NCI-H526 treated with DMSO at 0.1 percent for 48 hours (cell line): ENCODE data around the gene KLHL22.
"Not testable (repeated sequence)": the region's sequence is repeated elsewhere in the genome, so short reads cannot be mapped to it uniquely, and the experiment has no call there.

Source experiments
- DNase-seq: peaks from one replicate; lab custom pipeline; 2025; lab: John Stamatoyannopoulos, UW

KLHL22 gene

DNA sequence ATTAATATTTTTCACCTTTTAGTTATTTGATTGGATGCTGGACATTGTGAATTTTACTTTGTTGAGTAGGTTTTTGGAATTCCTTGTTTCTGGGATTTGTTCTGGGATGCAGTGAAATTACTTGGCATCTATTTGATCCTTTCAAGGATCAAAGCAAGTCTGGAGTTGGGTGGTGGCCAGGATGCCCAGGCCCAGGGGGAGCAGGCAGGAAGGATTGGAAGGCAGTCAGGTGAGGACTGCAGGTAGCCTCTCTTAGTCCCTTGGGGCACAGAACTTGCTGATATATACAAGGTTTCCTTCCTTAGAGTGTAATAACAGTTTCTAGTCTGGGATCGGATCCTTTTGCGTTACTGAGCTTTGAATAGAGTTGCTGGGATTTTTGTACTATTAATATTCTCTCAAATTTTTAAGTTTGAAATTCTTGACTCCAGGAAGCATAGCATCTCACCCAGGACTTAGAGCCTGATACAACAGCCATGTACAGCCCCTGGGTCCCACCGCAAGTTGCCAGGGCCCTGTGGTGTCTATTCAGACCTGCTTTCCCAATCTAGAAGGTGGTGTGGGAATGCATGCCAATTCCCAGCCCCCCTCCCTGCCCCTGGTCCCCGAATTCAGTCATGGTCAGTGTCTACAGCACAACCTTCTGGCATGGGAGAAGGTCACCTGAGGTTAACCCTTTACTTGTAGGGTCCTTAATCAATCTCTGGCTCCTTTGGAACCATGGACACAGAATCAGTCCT lies 95.6 kb downstream of the KLHL22 start:
- DNase-seq, result no peak

DNA sequence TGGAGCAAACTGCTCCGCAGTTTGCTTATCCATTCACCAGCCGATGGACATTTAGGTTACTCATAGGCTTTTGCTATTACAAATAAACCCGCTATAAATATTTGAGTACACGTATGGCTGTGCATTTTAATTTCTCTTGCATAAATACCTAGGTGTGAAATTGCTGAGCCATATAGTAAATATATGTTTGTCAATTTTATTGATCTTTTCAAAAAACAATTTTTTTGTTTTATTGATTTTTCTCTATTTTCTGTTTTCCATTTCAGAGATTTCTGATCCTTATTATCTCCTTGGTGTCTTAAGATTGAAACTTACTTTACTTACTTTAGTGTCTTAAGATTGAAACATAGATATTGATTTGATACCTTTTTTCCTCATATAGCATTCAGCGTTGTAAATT lies 97.2 kb downstream of the KLHL22 start:
- no peak for DNase-seq

DNA sequence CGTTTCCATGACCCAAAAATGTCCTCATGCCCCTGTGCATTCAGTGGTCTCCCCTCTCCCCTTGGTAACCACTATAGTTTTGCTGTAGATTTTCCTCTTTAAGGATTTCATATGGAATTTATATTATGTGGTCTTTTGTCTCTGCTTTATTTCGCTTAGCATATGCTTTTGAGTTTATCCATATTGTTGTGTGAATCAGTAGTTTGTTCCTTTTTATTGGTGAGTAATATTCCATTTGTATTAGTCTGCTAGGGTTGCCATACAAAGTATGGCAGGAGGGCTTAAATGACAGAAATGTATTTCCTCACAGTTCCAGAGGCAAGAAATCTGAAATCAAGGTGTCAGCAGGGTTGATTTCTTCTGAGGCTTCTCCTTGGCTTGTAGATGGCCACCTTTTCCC lies 98.1 kb downstream of the KLHL22 start:
- DNase-seq, result no peak

DNA sequence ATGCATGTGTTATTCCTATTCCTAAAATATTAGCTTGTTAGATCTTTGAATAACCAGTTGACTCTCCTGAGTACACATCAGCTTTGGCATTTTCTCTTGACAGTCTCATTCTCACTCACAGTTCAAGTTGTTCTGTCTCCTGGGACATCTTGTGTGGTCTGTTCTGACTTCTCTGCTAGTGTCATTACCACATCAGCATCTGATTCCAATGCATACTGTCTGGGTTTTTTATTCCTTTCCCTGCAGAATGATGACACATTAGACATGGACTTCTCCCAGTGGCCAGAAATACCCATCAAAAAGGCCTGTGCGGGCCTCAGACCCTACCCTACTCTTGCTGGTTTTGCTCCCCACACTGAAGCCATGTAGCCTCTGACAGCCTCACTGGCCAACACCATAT lies 99.0 kb downstream of the KLHL22 start:
- no peak for DNase-seq

DNA sequence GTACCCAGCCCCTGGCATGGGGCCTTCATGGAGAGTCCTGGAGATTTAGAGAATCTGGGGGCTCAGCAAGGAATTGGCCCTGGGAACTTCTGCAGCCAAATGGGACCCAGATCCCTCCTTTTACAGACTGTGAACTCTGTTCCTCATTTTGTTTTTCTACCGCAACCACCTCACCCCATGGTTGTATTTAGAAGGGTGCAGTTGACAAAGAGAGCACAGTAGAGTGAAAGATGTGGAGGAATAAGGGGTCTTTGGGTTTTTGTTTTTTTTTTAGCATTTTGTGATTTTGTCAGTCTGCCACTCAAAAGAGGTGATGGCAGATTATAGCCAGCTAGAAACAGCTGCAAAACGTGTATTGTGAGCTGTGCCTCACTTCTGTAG lies 99.7 kb downstream of the KLHL22 start:
- no peak for DNase-seq

DNA sequence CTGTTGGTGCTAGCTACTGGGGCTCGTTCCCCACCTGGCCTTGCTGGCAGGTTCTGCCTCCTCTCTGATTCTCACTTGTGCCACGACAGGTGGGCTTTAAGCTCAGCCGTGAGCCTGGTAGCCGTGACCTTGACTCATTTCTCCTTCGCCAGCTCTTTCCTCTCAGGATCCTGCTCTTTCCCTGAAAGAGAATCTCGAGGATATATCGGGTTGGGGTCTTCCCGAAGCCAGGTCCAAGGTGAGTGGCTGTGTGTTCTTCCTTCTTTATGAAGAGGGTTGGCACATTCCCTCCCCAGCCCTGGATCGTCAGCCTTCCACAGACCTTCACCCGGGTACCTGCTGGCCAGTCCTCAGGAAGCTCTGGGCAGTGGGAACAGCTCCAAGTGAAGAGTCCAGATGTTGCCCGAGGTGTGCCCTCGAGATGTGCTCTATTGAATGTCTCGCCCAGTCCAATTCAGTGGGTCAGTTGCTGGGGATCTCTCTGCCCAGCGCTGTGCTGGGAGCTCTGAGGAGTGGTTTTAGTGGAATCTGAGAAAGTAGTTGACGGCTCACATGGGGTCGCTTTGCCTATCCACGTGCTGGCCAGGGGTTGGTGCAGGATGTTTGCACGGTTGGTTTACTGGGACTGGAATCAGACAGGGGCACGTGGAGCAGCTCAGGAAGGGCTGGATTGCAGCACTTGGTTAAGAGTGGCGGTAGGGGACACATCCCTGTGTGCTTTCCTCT lies 100.3 kb downstream of the KLHL22 start:
- no peak for DNase-seq

DNA sequence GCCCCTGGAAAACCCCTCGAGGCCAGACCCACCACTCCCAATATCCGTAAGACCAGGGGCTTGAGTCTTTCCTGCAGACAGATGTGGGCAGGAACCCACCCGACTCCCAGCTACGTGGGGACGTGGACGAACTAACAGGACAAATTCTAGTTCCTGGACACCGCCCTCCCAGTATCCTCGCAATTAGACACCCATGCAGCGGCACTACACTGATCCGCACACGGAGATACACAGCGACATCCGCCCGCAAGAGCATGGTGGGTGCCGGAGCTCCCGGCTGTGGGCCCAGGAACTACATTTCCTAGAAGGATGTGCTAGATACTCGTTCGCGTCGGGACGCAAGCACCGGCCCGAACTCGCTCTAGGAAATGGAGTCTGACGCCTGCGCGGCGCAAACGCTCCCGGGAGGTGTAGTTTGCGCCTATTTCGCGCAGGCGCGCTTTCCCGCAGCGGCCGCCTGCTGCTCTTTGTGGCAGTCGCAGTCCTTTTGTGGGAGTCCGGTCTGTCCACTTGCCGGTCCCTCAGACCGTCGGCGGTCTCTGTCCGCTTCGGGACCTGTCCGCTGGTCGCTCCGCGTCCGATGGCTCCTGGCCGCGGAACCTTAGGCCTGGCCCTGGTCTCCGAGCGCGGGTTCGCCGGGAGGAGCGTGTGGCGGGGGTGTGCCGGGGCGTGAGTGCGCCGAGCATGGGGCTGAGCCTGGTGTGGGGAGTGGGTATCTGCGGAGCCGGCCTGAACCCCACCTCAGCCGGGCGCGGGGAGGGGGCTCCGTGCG lies 101.7 kb downstream of the KLHL22 start, which contains the start of gene ZNF74:
TSS of gene ZNF74 (plus strand) at position 447 of the 772 bp plus-strand sequence. CDS start 478 bp downstream, outside the sequence.
- peak; percentile 77 for DNase-seq

DNA sequence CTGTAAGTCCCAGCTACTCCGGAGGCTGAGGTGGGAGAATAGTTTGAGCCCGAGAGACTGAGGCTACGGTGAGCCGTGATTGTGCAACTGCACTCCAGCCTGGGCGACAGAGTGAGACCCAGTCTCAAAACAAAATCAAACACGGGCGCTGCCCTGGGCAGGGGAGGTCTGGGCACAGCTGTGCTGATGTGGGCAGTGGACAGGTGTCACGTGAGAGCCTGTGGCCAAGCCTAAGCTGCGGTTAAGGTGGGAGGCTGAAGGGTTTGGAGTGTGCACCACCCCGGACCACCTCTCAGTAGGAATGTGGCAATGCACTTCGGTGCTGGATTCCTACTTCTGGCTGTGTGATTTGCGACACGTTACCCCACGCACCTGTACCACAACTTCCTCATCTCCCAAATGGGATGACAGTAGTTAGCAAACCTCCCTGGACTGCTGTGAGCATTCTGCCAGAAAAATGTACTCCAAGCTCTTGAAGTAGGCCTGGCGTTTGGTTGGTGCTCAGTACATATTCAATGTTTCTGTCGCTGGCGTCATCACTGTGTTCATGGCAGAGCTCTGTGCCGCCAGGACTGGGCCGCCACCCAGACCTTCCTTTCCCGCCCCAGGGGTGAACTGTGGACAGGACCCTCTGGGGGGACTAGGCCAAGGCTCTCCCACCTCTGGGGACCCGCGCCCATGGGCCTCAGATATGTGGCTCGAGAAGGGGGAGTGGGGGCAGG lies 102.5 kb downstream of the KLHL22 start:
- DNase-seq, result no peak

DNA sequence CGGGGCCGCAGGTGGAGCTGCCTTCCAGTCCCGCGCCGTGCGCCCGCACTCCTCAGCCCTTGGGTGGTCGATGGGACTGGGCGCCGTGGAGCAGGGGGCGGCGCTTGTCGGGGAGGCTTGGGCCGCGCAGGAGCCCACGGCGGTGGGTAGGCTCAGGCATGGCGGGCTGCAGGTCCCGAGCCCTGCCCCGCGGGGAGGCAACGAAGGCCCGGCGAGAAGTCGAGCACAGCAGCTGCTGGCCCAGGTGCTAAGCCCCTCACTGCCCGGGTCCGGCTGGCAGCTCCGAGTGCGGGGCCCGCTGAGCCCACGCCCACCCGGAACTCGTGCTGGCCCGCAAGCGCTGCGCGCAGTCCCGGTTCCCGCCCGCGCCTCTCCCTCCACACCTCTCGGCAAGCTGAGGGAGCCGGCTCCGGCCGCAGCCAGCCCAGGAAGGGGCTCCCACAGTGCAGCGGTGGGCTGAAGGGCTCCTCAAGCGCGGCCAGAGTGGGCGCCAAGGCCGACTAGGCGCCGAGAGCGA lies 103.2 kb downstream of the KLHL22 start:
- DNase-seq, result not testable (repeated sequence)
